ENCODE data around the gene RPS6KB1.

DNA sequence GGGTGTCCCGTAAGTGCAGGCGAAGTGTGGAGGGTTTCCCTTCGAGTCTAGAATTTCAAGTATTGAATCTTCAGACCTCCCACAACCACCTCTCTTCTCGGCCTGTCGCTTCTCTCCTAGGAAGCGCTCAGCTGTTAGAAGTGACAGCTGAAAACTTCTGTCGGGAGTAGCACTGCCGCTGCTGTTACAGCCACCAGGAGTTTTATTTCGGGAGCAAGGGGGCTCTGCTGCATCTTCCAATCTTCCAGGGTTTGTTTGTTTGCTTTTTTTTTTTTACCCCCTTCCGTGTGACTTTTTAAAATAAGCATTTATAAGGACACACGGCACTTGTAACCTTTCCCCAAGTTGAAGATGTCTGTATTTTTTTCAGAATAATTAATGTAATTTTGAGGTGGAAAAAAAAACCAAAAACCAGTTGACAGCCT lies 767 bp downstream of the RPS6KB1 start:
- TF ChIP-seq, protein P1, sequence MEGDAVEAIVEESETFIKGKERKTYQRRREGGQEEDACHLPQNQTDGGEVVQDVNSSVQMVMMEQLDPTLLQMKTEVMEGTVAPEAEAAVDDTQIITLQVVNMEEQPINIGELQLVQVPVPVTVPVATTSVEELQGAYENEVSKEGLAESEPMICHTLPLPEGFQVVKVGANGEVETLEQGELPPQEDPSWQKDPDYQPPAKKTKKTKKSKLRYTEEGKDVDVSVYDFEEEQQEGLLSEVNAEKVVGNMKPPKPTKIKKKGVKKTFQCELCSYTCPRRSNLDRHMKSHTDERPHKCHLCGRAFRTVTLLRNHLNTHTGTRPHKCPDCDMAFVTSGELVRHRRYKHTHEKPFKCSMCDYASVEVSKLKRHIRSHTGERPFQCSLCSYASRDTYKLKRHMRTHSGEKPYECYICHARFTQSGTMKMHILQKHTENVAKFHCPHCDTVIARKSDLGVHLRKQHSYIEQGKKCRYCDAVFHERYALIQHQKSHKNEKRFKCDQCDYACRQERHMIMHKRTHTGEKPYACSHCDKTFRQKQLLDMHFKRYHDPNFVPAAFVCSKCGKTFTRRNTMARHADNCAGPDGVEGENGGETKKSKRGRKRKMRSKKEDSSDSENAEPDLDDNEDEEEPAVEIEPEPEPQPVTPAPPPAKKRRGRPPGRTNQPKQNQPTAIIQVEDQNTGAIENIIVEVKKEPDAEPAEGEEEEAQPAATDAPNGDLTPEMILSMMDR (IDR thresholded peaks at IDR 0.05; ENCODE audit: borderline replicate concordance, extremely low read depth, low read length, poor library complexity, severe bottlenecking): no peak
- no peak for TF ChIP-seq EZH2 (IDR thresholded peaks at IDR 0.05; ENCODE audit: borderline replicate concordance, low read depth, low read length, severe bottlenecking)
